Mesenchymal stem cell (in vitro differentiated cells and primary cell): ENCODE data around the gene MCTP2.

ENCODE experiments used
- DNase-seq: peaks from one replicate; pipeline ENCODE4 v3.0.0-alpha.2; 2013
- H2AFZ ChIP-seq: one replicate; pipeline ENCODE4 v1.6.1; 2013; ENCODE audit warnings: low read depth, mild to moderate bottlenecking, control low read depth, inconsistent platforms, low read length, moderate library complexity
- H2AK5ac ChIP-seq: 2 replicates; pipeline ENCODE4 v1.6.1; 2013; ENCODE audit warnings: low read length, moderate library complexity, mild to moderate bottlenecking, inconsistent platforms; ENCODE audit not compliant: severe bottlenecking
- H2BK120ac ChIP-seq: one replicate; pipeline ENCODE4 v1.6.1; 2013; ENCODE audit warnings: low read depth, mild to moderate bottlenecking, inconsistent platforms, low read length, moderate library complexity
- H2BK12ac ChIP-seq, 2 experiments: one replicate each; pipeline ENCODE4 v1.6.1; 2013; ENCODE audit warnings: inconsistent platforms in 2 of 2, low read length in 2 of 2, mild to moderate bottlenecking in 2 of 2, moderate library complexity in 2 of 2, control low read depth in 1 of 2
- H2BK15ac ChIP-seq: one replicate; pipeline ENCODE4 v1.6.1; 2013; ENCODE audit warnings: mild to moderate bottlenecking, low read depth, inconsistent platforms; ENCODE audit not compliant: poor library complexity, severe bottlenecking
- H2BK5ac ChIP-seq: 2 replicates; pipeline ENCODE4 v1.6.1; 2013; ENCODE audit warnings: low read depth, mild to moderate bottlenecking, low read length, control low read depth, inconsistent platforms; ENCODE audit not compliant: poor library complexity, severe bottlenecking
- H3K14ac ChIP-seq, 2 experiments: one replicate each; pipeline ENCODE4 v1.6.1; 2013; ENCODE audit warnings: inconsistent platforms in 2 of 2, low read length in 2 of 2, control low read depth in 1 of 2, mild to moderate bottlenecking in 1 of 2, moderate library complexity in 1 of 2
- H3K18ac ChIP-seq, 2 experiments: one replicate each; pipeline ENCODE4 v1.6.1; 2013; ENCODE audit warnings: inconsistent platforms in 2 of 2, low read length in 2 of 2, control low read depth in 1 of 2, low read depth in 1 of 2, mild to moderate bottlenecking in 1 of 2
- H3K23ac ChIP-seq, 2 experiments: one replicate each; pipeline ENCODE4 v1.6.1; 2013; ENCODE audit warnings: inconsistent platforms in 2 of 2, low read length in 2 of 2, mild to moderate bottlenecking in 2 of 2, moderate library complexity in 2 of 2, control low read depth in 1 of 2
- H3K27ac ChIP-seq: 2 replicates; pipeline ENCODE4 v1.5.1; 2013; ENCODE audit warnings: mild to moderate bottlenecking, moderate library complexity, low read length, control low read depth, inconsistent platforms; ENCODE audit not compliant: poor library complexity, severe bottlenecking
- H3K27me3 ChIP-seq, 2 experiments: 2 replicates each; pipeline versions ENCODE4 v1.6.1 to v1.7.0; 2013; ENCODE audit warnings: low read length in 2 of 2, mild to moderate bottlenecking in 2 of 2, moderate library complexity in 2 of 2, control low read depth in 1 of 2, inconsistent platforms in 1 of 2; ENCODE audit not compliant: control insufficient read depth in 1 of 2, insufficient read depth in 1 of 2
- H3K36me3 ChIP-seq, 2 experiments: 2 replicates each; pipeline versions ENCODE4 v1.6.1 to v1.7.0; 2013; ENCODE audit warnings: low read length in 2 of 2, control low read depth in 1 of 2, inconsistent platforms in 1 of 2, low read depth in 1 of 2, mild to moderate bottlenecking in 1 of 2; ENCODE audit not compliant: insufficient read depth in 2 of 2, control insufficient read depth in 1 of 2
- H3K4ac ChIP-seq, 2 experiments: one replicate each; pipeline ENCODE4 v1.6.1; 2013; ENCODE audit warnings: inconsistent platforms in 2 of 2, low read length in 2 of 2, mild to moderate bottlenecking in 2 of 2, moderate library complexity in 2 of 2, control low read depth in 1 of 2, low read depth in 1 of 2
- H3K4me1 ChIP-seq: 2 replicates; pipeline ENCODE4 v1.6.1; 2013; ENCODE audit warnings: low read depth, low read length, control low read depth; ENCODE audit not compliant: control insufficient read depth, insufficient read depth
- H3K4me2 ChIP-seq: 2 replicates; pipeline ENCODE4 v1.6.1; 2013; ENCODE audit warnings: low read length, mild to moderate bottlenecking, inconsistent platforms; ENCODE audit not compliant: poor library complexity, severe bottlenecking
- H3K4me3 ChIP-seq, 2 experiments: 2 replicates each; pipeline versions ENCODE4 v1.5.1 to v1.7.0; 2013; ENCODE audit warnings: low read length in 2 of 2, mild to moderate bottlenecking in 2 of 2, control low read depth in 1 of 2, low read depth in 1 of 2; ENCODE audit not compliant: insufficient read depth in 1 of 2
- H3K79me1 ChIP-seq: replicated peaks from 2 replicates; pipeline ENCODE4 v1.6.1; 2013; ENCODE audit warnings: mild to moderate bottlenecking, control low read depth, low read length, inconsistent platforms; ENCODE audit not compliant: poor library complexity, severe bottlenecking
- H3K9ac ChIP-seq: 2 replicates; pipeline ENCODE4 v1.7.0; 2013; ENCODE audit warnings: mild to moderate bottlenecking, low read length, moderate library complexity
- H3K9me3 ChIP-seq: 2 replicates; pipeline ENCODE4 v1.7.0; 2013; ENCODE audit warnings: mild to moderate bottlenecking, low read length; ENCODE audit not compliant: control insufficient read depth
- H4K8ac ChIP-seq: one replicate; pipeline ENCODE4 v1.6.1; 2013; ENCODE audit warnings: inconsistent platforms, mild to moderate bottlenecking, low read length, moderate library complexity
- H4K91ac ChIP-seq: one replicate; pipeline ENCODE4 v1.6.1; 2013; ENCODE audit warnings: mild to moderate bottlenecking, low read length, inconsistent platforms
- WGBS: methylation state at CpG from one replicate; pipeline ENCODE4 v1.1.7; 2013; ENCODE audit warnings: mixed read lengths; 5-methylcytosine and 5-hydroxymethylcytosine counted together

The MCTP2 gene

DNA sequence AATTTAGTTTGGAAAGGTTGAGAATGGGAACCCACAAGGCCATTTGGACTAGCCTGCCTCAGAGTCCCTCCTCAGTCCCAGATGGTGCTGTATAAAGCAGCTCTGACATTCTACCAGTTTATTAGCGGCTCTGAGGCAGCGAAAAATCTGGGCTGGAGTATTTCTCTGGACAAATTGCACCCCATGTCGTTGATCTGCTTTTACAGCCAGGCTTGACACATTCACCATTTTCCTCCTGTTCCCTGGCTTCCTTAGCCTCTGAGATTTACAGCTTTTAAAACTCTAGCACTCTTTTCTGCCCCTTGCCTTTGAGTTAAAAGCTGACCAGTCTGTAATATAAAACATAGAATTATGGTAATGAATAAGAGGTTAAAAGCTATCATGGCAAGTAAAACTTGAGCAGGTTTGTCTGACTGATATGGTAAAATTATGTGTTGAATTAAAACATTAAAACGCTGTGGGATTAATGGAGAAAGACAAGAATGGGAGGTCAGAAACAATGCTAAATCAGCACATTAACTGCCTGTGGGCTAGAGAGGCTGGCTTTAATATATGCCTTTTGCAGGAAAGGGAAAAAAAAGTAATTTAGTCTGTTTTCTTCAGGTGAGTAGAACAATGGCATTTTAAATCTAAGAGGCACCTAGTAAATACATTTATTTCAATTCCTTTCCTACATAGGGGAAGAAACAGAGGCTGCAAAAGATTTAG lies 131.2 kb downstream of the MCTP2 start:
- Histone ChIP-seq H3K4me2 (no peak overlapping the region), H3K4me1 (no peaks in the 10 kb centered on the region), H2BK5ac (no peak overlapping the region), H3K18ac (no peak overlapping the region), H3K23ac (no peak overlapping the region), H2AFZ (no peak overlapping the region), H3K14ac (no peak overlapping the region), H3K9ac (no peak overlapping the region), H2BK12ac (no peak overlapping the region), H3K27ac (no peak overlapping the region), H2BK120ac (no peak overlapping the region), H3K36me3 (peaks cover 5% of the 10 kb centered on the region in 2 experiments), H3K9me3 (no peaks in the 10 kb centered on the region), H4K8ac (peak overlapping the region; percentile 23), H4K91ac (no peak overlapping the region), H2AK5ac (no peak overlapping the region), H3K27me3 (no peaks in the 10 kb centered on the region), H3K79me1 (no peaks in the 10 kb centered on the region), H3K4ac (no peak overlapping the region), H2BK15ac (no peak overlapping the region), H3K4me3 (no peak overlapping the region)
- 37% methylated on average over 4 of the region's 4 CpGs for WGBS
- DNase-seq: no peak

DNA sequence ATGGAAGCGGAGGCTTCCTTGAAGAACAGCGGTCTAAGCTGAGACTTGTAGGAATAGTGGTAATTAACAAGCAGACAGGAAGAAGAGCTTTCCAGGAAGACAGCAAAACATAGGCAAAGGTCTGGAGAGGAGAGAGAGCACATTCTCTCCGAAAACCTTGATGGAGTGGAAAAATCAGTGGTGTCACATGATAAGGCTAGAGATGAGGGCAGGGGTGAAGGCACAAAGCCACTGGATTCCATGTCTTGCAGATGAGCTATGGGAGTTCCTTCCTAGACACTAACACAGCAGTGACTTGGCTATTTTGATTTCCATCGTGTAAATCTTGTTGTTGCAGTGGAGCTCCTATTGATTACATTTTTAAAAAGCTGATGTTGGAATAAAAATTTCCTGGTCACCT lies 132.0 kb downstream of the MCTP2 start:
- WGBS: 86% methylated on average over 4 of the region's 4 CpGs
- H3K18ac ChIP-seq: no peak overlapping the region
- H4K91ac ChIP-seq: no peak overlapping the region
- H2BK120ac ChIP-seq: no peak overlapping the region
- H3K79me1 ChIP-seq: no peaks in the 10 kb centered on the region
- H2AK5ac ChIP-seq: no peak overlapping the region
- no peak overlapping the region for H2BK12ac ChIP-seq
- H3K4me3 ChIP-seq: no peak overlapping the region
- no peak overlapping the region for H2AFZ ChIP-seq
- H3K23ac ChIP-seq: no peak overlapping the region
- H2BK5ac ChIP-seq: no peak overlapping the region
- no peaks in the 10 kb centered on the region for H3K4me1 ChIP-seq
- no peaks in the 10 kb centered on the region for H3K9me3 ChIP-seq
- H3K36me3 ChIP-seq: peaks cover 4 to 14% of the 10 kb centered on the region in 2 experiments
- H3K14ac ChIP-seq: no peak overlapping the region
- no peak overlapping the region for H3K9ac ChIP-seq
- H3K4ac ChIP-seq: no peak overlapping the region
- H2BK15ac ChIP-seq: no peak overlapping the region
- H3K27me3 ChIP-seq: no peaks in the 10 kb centered on the region
- H3K27ac ChIP-seq: no peak overlapping the region
- peak overlapping the region; percentile 57 for H4K8ac ChIP-seq
- no peak overlapping the region for H3K4me2 ChIP-seq
- DNase-seq: no peak

DNA sequence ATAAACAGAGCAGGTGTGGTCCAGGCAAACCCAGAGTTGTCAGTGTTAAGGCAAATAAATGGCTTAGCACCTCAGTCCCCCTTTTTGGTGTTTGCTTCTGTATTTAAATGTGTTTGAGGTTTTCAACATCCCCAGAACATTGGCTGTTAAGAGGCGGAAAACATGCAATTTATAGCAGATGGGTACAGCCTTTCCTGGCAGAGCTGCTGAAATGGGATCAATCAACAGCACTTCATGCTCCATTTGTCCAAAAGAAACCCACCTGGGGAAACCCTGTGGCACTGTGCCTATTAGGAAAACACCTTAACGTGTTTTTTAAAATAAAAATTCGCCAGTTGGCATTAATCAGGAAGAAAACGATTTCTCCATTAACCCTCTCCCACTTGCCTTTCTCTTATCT lies 135.4 kb downstream of the MCTP2 start:
- 95% methylated on average over 4 of the region's 4 CpGs for WGBS

GRCh38 chr15:94367726-94368535 lies 136.6 kb downstream of the MCTP2 start:
- Histone ChIP-seq H3K9me3 (no peaks in the 10 kb centered on the region), H2BK5ac (no peak overlapping the region), H2AFZ (no peak overlapping the region), H2BK12ac (no peak overlapping the region), H4K8ac (no peak overlapping the region), H3K27ac (no peak overlapping the region), H3K27me3 (no peaks in the 10 kb centered on the region), H2AK5ac (no peak overlapping the region), H2BK120ac (no peak overlapping the region), H3K23ac (no peak overlapping the region), H3K18ac (no peak overlapping the region), H2BK15ac (no peak overlapping the region), H3K4me3 (no peak overlapping the region), H4K91ac (no peak overlapping the region), H3K9ac (no peak overlapping the region), H3K79me1 (no peaks in the 10 kb centered on the region), H3K36me3 (peaks cover 0 to 28% of the 10 kb centered on the region in 2 experiments), H3K4me2 (no peak overlapping the region), H3K14ac (no peak overlapping the region), H3K4me1 (no peaks in the 10 kb centered on the region), H3K4ac (no peak overlapping the region)
- DNase-seq: no peak
- 70% methylated on average over 5 of the region's 6 CpGs for WGBS

More for the DNA sequence above, 135.4 kb downstream of the MCTP2 start:
- Histone ChIP-seq H3K79me1 (no peaks in the 10 kb centered on the region), H3K4me1 (no peaks in the 10 kb centered on the region), H2BK5ac (no peak overlapping the region), H2BK12ac (no peak overlapping the region), H3K9me3 (no peaks in the 10 kb centered on the region), H2BK120ac (no peak overlapping the region), H4K8ac (no peak overlapping the region), H3K4ac (no peak overlapping the region), H3K23ac (no peak overlapping the region), H2AK5ac (no peak overlapping the region), H3K36me3 (peaks cover 0 to 26% of the 10 kb centered on the region in 2 experiments), H2AFZ (no peak overlapping the region), H4K91ac (no peak overlapping the region), H3K9ac (no peak overlapping the region), H3K4me2 (no peak overlapping the region), H2BK15ac (no peak overlapping the region), H3K14ac (no peak overlapping the region), H3K27ac (no peak overlapping the region), H3K27me3 (no peaks in the 10 kb centered on the region), H3K4me3 (no peak overlapping the region), H3K18ac (no peak overlapping the region)
- DNase-seq: no peak
